HCT116 (cell line): ENCODE results near the gene RBPMS2. TPM values are rescaled to one million over a fixed set of nuclear protein-coding genes. Genes with fewer than 3 reads are reported as not detected.

Source experiments
- ATAC-seq: fragments of 200-7000 bp; cut with Tn5 transposase; 2 replicates; pipeline ENCODE4 v1.9.1; 2020; ENCODE audit warnings: mild to moderate bottlenecking, moderate library complexity
- BruUV-seq: library from RNA; stranded (reverse); fragments of 400-500 nt; replicated peaks from 2 replicates; lab custom pipeline; 2021; lab: Mats Ljungman, UMichigan
- CTCF ChIA-PET: fragments of 300-600 bp; sonication (Branson Sonifier 250); formaldehyde crosslinking; loops from one replicate; lab custom pipeline; 2021; ENCODE audit warnings: antibody characterized with exemption; lab: Charles Lee
- POLR2A ChIA-PET: fragments of 300-600, 350-600 bp; sonication (Branson Sonifier 250); formaldehyde crosslinking; loops from one replicate; lab custom pipeline; 2021; ENCODE audit warnings: antibody characterized with exemption; lab: Charles Lee
- RAD21 ChIA-PET, 2 experiments: fragments of 300-600 bp; sonication (Branson Sonifier 250); formaldehyde crosslinking; loops; one replicate each; lab custom pipeline; 2023; ENCODE audit warnings: low total read pairs in 2 of 2; ENCODE audit not compliant: uncharacterized antibody in 2 of 2, unreplicated experiment in 2 of 2, low non-redundant PET in 1 of 2; lab: Charles Lee
- DNase-seq: peaks from one replicate; pipeline ENCODE4 v3.0.0-alpha.2; 2010; ENCODE audit warnings: low read depth, low spot score
- H2AFZ ChIP-seq: fragments of 200-600 bp; shearing (Covaris generic), sonication (generic); 2 replicates; pipeline ENCODE4 v1.6.1; 2017; ENCODE audit warnings: low read depth, mixed run types, mixed read lengths, antibody characterized with exemption, low read length; ENCODE audit not compliant: poor library complexity, severe bottlenecking
- H3K27ac ChIP-seq: 2 replicates; pipeline ENCODE4 v1.5.1; 2012; ENCODE audit warnings: low read depth, low read length
- H3K27me3 ChIP-seq: fragments of 200-600 bp; sonication (generic); 2 replicates; pipeline ENCODE4 v1.6.1; 2016; ENCODE audit warnings: mixed run types, low read length, mixed read lengths; ENCODE audit not compliant: insufficient read depth
- H3K36me3 ChIP-seq, 2 experiments: fragments of 200-500 bp in 1 of 2; fragments of 200-600 bp in 1 of 2; sonication (Bioruptor generic) in 1 of 2; sonication (generic) in 1 of 2; 2 replicates each; pipeline versions ENCODE4 v1.5.1 to v1.6.1; 2014 to 2016; ENCODE audit warnings: low read length in 2 of 2, inconsistent platforms in 1 of 2, mixed read lengths in 1 of 2, mixed run types in 1 of 2; ENCODE audit not compliant: insufficient read depth in 2 of 2, control insufficient read depth in 1 of 2
- H3K4me1 ChIP-seq, 2 experiments: fragments of 200-600 bp in 1 of 2; sonication (generic) in 1 of 2; 2 replicates each; pipeline versions ENCODE4 v1.5.1 to v1.6.1; 2012 to 2017; ENCODE audit warnings: low read length in 2 of 2, inconsistent platforms in 1 of 2, mild to moderate bottlenecking in 1 of 2, mixed read lengths in 1 of 2, mixed run types in 1 of 2, moderate library complexity in 1 of 2; ENCODE audit not compliant: insufficient read depth in 2 of 2, control insufficient read depth in 1 of 2
- H3K4me2 ChIP-seq: fragments of 200-600 bp; sonication (generic); 2 replicates; pipeline ENCODE4 v1.6.1; 2017; ENCODE audit warnings: mixed run types, low read length, mixed read lengths
- H3K4me3 ChIP-seq, 2 experiments: fragments of 200-600 bp in 1 of 2; sonication (generic) in 1 of 2; replicated peaks in 1 of 2; 2 replicates each; pipeline ENCODE4 v1.5.1; 2011 to 2016; ENCODE audit warnings: low read length in 2 of 2, control low read depth in 1 of 2, low read depth in 1 of 2, mild to moderate bottlenecking in 1 of 2, mixed read lengths in 1 of 2, mixed run types in 1 of 2
- H3K79me2 ChIP-seq: fragments of 200-600 bp; sonication (generic); 2 replicates; pipeline ENCODE4 v1.6.1; 2017; ENCODE audit warnings: mild to moderate bottlenecking, mixed run types, low read length, moderate library complexity, mixed read lengths; ENCODE audit not compliant: insufficient read depth
- H3K9ac ChIP-seq: fragments of 200-600 bp; sonication (generic); 2 replicates; pipeline ENCODE4 v1.6.1; 2016; ENCODE audit warnings: low read length, mixed read lengths
- H3K9me2 ChIP-seq: fragments of 200-600 bp; sonication (generic), shearing (Covaris generic); 2 replicates; pipeline ENCODE4 v1.6.1; 2017; ENCODE audit warnings: mixed run types, mild to moderate bottlenecking, moderate library complexity; ENCODE audit not compliant: insufficient read depth
- H3K9me3 ChIP-seq, 2 experiments: fragments of 200-500 bp in 1 of 2; fragments of 200-600 bp in 1 of 2; sonication (Bioruptor generic) in 1 of 2; sonication (generic) in 1 of 2; 2 replicates each; pipeline ENCODE4 v1.6.1; 2014 to 2017; ENCODE audit warnings: low read length in 2 of 2, mixed read lengths in 2 of 2, inconsistent platforms in 1 of 2, low read depth in 1 of 2, mild to moderate bottlenecking in 1 of 2, mixed run types in 1 of 2, moderate library complexity in 1 of 2; ENCODE audit not compliant: control insufficient read depth in 1 of 2, insufficient read depth in 1 of 2
- H4K20me1 ChIP-seq: fragments of 200-600 bp; sonication (generic), shearing (Covaris generic); 2 replicates; pipeline ENCODE4 v1.6.1; 2017; ENCODE audit warnings: mixed run types, mild to moderate bottlenecking, moderate library complexity; ENCODE audit not compliant: insufficient read depth
- CEBPB ChIP-seq: IDR thresholded peaks from 2 replicates; pipeline ENCODE4 v1.6.1; 2012; ENCODE audit warnings: low read depth
- EGR1 ChIP-seq: IDR thresholded peaks from 2 replicates; pipeline ENCODE4 v1.6.1; 2012; ENCODE audit warnings: low read depth
- ELF1 ChIP-seq: IDR thresholded peaks from 2 replicates; pipeline ENCODE4 v1.6.1; 2012; ENCODE audit warnings: low read depth, borderline replicate concordance
- EZH2phosphoT487 ChIP-seq: fragments of 200-600 bp; IDR thresholded peaks from 2 replicates; pipeline ENCODE4 v1.6.1; 2018; ENCODE audit warnings: antibody characterized with exemption, borderline replicate concordance
- JUND ChIP-seq: IDR thresholded peaks from 2 replicates; pipeline ENCODE4 v1.6.1; 2012
- POLR2AphosphoS5 ChIP-seq: IDR thresholded peaks from 2 replicates; pipeline ENCODE4 v1.6.1; 2011; ENCODE audit warnings: mild to moderate bottlenecking, low read depth, low read length, moderate library complexity
- RAD21 ChIP-seq: IDR thresholded peaks from 2 replicates; pipeline ENCODE4 v1.6.1; 2012; ENCODE audit warnings: low read depth, mild to moderate bottlenecking
- SIN3A ChIP-seq: IDR thresholded peaks from 2 replicates; pipeline ENCODE4 v1.6.1; 2012; ENCODE audit warnings: low read depth
- SP1 ChIP-seq: IDR thresholded peaks from 2 replicates; pipeline ENCODE4 v1.6.1; 2012; ENCODE audit warnings: low read depth
- SRF ChIP-seq: IDR thresholded peaks from 2 replicates; pipeline ENCODE4 v1.6.1; 2012; ENCODE audit warnings: low read depth
- YY1 ChIP-seq: IDR thresholded peaks from 2 replicates; pipeline ENCODE4 v1.6.1; 2011; ENCODE audit warnings: low read length, low read depth, moderate library complexity, mild to moderate bottlenecking; ENCODE audit not compliant: insufficient replicate concordance; ENCODE audit errors: extremely low read depth
- ZFX ChIP-seq: fragments of 450-650 bp; IDR thresholded peaks from 2 replicates; pipeline ENCODE4 v1.6.1; 2017
- intact Hi-C: fragments of 100-400 bp; cut with micrococcal nuclease; formaldehyde crosslinking; loops from 2 replicates; pipeline ENCODE4 v1.10.0; 2022
- total RNA-seq: library from RNA; stranded (reverse); gene quantifications from one replicate; pipeline ENCODE4 v1.2.1, GENCODE V29; 2021; ENCODE audit not compliant: unreplicated experiment
- TF ChIP-seq, protein P1 (sequence below), 3 experiments: fragments of 200-600 bp in 1 of 3; sonication (generic) in 1 of 3; IDR thresholded peaks in 2 of 3; conservative IDR thresholded peaks in 1 of 3; 2 replicates each; pipeline ENCODE4 v1.5.1; 2012 to 2017; ENCODE audit warnings: low read depth in 2 of 3, low read length in 2 of 3, antibody characterized with exemption in 1 of 3, borderline replicate concordance in 1 of 3, control low read depth in 1 of 3, mild to moderate bottlenecking in 1 of 3, mixed read lengths in 1 of 3, mixed run types in 1 of 3, moderate library complexity in 1 of 3; ENCODE audit not compliant: insufficient read depth in 1 of 3
- TF ChIP-seq, protein P2 (sequence below): IDR thresholded peaks from 2 replicates; pipeline ENCODE4 v1.6.1; 2012

Gene RBPMS2
- total RNA-seq, 1 experiment from 2014 or later: 11.6 TPM

DNA sequence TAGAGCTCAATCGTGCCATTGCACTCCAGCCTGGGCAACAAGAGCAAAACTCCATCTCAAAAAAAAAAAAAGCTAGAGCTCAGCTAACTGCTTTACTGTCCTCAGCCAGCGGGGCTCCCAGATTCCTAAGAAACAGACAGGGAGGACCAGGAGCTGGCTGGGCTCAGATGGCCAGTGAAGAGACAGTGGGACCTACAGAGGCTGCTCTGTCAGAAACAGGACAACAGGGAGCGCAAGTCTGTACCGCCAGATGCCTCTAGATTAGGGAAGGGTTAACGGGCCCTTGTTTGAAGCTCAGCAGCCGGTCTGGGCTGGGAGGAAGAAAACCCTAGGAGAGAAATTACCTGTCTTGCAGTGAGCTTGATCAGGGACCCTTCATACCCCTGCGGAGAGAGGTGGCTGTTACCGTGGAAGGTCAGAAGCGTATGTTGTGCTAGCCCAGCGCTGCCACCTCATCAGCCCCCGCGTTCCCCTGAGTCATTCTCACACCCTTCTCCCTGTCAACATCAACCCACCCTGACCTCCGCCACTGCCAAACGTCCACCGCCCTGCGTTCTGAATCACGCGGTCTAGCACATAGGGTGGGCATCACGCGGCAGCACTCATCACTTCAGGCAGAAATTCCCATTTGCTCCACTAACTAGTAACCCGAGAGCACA, 25.3 kb downstream of the RBPMS2 start:
- Histone ChIP-seq H3K36me3 (no peaks in the 10 kb centered on the region), H2AFZ (no peak overlapping the region), H3K9ac (no peak overlapping the region), H3K9me2 (no peaks in the 10 kb centered on the region), H3K4me1 (no peaks in the 10 kb centered on the region), H3K27ac (no peak overlapping the region), H4K20me1 (no peaks in the 10 kb centered on the region), H3K79me2 (no peaks in the 10 kb centered on the region), H3K27me3 (no peaks in the 10 kb centered on the region), H3K4me2 (no peak overlapping the region), H3K9me3 (no peaks in the 10 kb centered on the region), H3K4me3 (no peak overlapping the region)
- RAD21 ChIA-PET: interaction anchor here in 1 of 2 experiments (0.9 kb wide), 1 partner anchor 60 kb away, joined by 3 read pairs; no protein-coding TSS in a partner anchor
- BruUV-seq: no TSS peak
- DNase-seq: no peak
- CTCF ChIA-PET: interaction anchor here (0.7 to 1.0 kb wide), 3 partner anchors 17 to 60 kb away, joined by 3 to 4 read pairs (median 3); no protein-coding TSS in a partner anchor
- intact Hi-C loops: no loop called here
- POLR2A ChIA-PET: no interaction called here
- TF ChIP-seq SIN3A (no peak), JUND (no peak), RAD21 (0 out of 2 replicates have a peak, but pooled peaks have one; percentile 16), SRF (no peak)
- TF ChIP-seq, protein P1, sequence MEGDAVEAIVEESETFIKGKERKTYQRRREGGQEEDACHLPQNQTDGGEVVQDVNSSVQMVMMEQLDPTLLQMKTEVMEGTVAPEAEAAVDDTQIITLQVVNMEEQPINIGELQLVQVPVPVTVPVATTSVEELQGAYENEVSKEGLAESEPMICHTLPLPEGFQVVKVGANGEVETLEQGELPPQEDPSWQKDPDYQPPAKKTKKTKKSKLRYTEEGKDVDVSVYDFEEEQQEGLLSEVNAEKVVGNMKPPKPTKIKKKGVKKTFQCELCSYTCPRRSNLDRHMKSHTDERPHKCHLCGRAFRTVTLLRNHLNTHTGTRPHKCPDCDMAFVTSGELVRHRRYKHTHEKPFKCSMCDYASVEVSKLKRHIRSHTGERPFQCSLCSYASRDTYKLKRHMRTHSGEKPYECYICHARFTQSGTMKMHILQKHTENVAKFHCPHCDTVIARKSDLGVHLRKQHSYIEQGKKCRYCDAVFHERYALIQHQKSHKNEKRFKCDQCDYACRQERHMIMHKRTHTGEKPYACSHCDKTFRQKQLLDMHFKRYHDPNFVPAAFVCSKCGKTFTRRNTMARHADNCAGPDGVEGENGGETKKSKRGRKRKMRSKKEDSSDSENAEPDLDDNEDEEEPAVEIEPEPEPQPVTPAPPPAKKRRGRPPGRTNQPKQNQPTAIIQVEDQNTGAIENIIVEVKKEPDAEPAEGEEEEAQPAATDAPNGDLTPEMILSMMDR (IDR thresholded peaks at IDR 0.05 in 2 of 3, conservative IDR thresholded peaks at IDR 0.05 in 1 of 3; ENCODE audit: borderline replicate concordance in 1 of 3, insufficient read depth in 1 of 3, low read depth in 2 of 3, low read length in 2 of 3): 0 out of 6 replicates have a peak, but pooled peaks of 1 of the 3 experiments have one; percentile 8
- peak; percentile 83 for ATAC-seq

DNA sequence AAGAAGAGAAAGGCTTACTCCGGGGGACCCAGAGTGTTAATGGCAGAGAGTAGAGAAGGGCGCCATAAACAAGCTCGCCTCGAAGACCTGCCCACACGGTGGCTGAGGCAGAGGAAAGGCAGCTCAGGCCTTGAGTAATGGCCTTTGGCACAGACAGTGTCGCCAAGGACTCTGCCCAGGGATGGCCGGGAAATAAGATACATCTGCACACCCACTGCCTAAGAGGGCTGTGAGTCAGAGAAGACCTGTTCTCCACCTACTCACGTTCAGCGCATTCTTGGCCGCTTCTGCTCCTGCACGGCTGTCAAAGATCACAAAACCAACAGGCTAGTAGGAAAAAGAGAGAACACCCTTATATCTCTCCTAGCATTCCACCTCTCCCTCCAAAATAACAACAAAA, 26.2 kb downstream of the RBPMS2 start:
- Histone ChIP-seq H3K36me3 (no peaks in the 10 kb centered on the region), H3K9me3 (no peaks in the 10 kb centered on the region), H3K9me2 (no peaks in the 10 kb centered on the region), H3K27ac (no peak overlapping the region), H3K27me3 (no peaks in the 10 kb centered on the region), H3K4me2 (no peak overlapping the region), H3K9ac (no peak overlapping the region), H3K79me2 (no peaks in the 10 kb centered on the region), H2AFZ (no peak overlapping the region), H4K20me1 (no peaks in the 10 kb centered on the region), H3K4me3 (no peak overlapping the region), H3K4me1 (no peaks in the 10 kb centered on the region)
- TF ChIP-seq YY1: no peak
- no peak for TF ChIP-seq SP1
- TF ChIP-seq ELF1: no peak
- no peak for TF ChIP-seq SIN3A
- TF ChIP-seq ZFX: no peak
- TF ChIP-seq JUND: no peak
- TF ChIP-seq POLR2AphosphoS5: no peak
- no peak for TF ChIP-seq EGR1
- no peak for TF ChIP-seq EZH2phosphoT487
- TF ChIP-seq, protein P2, sequence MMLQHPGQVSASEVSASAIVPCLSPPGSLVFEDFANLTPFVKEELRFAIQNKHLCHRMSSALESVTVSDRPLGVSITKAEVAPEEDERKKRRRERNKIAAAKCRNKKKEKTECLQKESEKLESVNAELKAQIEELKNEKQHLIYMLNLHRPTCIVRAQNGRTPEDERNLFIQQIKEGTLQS: no peak
- no peak for TF ChIP-seq CEBPB
- TF ChIP-seq SRF: no peak
- intact Hi-C loops: no loop called here
- DNase-seq (no peak), ATAC-seq (no peak)
- ChIA-PET RAD21 (no interaction called here), POLR2A (no interaction called here), CTCF (interaction anchor here (0.7 to 1.0 kb wide), 2 partner anchors 18 to 61 kb away, joined by 3 to 4 read pairs; no protein-coding TSS in a partner anchor)
- BruUV-seq: no TSS peak
